Panc1 (cell line): ENCODE measurements around the gene PPP1CA.
A peak's percentile ranks its signal among the peaks of the same experiment; 100 is the strongest.

Experiments used
- POLR2AphosphoS5 ChIP-seq: IDR thresholded peaks from 2 replicates; pipeline ENCODE4 v1.6.1; 2012; ENCODE audit warnings: mild to moderate bottlenecking, low read depth, low read length, moderate library complexity
- SIN3A ChIP-seq: IDR thresholded peaks from 2 replicates; pipeline ENCODE4 v1.6.1; 2012; ENCODE audit warnings: low read depth, mild to moderate bottlenecking, low read length, moderate library complexity, borderline replicate concordance; ENCODE audit not compliant: insufficient read depth
- TF ChIP-seq, protein P1 (sequence below): fragments of 450-650 bp; IDR thresholded peaks from 2 replicates; pipeline ENCODE4 v1.5.1; 2017; ENCODE audit warnings: mild to moderate bottlenecking
- TF ChIP-seq, protein P2 (sequence below), 2 experiments: IDR thresholded peaks; 2 replicates each; pipeline ENCODE4 v1.6.1; 2011 to 2012; ENCODE audit warnings: low read depth in 2 of 2, control low read depth in 1 of 2, low read length in 1 of 2, mild to moderate bottlenecking in 1 of 2, moderate library complexity in 1 of 2; ENCODE audit not compliant: insufficient read depth in 1 of 2

DNA sequence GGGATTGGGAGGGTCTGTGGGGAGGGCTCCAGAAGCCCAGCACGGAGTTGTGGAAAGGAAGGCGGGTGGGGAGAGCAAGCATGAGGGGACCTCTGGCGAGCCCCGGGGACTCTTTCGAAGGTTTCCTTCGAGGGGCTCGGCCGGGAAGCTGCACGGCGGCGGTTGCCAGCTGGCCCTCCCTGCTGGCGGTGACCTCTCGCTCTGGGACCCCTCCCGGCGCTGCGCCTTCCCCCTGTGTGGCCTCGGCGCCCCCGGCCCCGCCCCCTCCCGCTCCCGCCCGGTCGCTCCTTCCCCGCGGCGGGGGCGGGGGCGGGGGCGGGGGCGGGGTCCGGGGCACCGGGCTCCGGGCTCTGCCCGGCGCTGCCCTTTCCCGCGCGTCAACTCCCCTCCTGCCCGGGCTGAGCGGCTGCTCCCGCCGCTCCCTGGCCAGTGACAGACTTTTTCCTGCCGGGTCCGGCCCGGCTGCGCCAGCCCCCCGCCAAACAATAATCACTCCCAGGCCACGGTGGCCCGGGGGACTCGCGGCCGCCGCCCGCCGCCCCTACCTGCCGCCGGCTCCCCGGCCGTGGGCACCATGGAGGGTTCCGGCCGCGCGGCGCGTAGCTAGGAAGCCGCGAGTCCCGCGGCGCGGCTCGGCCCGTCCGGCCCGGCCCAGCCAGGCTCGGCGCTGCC lies 29.2 kb downstream of the PPP1CA start:
- TF ChIP-seq, protein P1, sequence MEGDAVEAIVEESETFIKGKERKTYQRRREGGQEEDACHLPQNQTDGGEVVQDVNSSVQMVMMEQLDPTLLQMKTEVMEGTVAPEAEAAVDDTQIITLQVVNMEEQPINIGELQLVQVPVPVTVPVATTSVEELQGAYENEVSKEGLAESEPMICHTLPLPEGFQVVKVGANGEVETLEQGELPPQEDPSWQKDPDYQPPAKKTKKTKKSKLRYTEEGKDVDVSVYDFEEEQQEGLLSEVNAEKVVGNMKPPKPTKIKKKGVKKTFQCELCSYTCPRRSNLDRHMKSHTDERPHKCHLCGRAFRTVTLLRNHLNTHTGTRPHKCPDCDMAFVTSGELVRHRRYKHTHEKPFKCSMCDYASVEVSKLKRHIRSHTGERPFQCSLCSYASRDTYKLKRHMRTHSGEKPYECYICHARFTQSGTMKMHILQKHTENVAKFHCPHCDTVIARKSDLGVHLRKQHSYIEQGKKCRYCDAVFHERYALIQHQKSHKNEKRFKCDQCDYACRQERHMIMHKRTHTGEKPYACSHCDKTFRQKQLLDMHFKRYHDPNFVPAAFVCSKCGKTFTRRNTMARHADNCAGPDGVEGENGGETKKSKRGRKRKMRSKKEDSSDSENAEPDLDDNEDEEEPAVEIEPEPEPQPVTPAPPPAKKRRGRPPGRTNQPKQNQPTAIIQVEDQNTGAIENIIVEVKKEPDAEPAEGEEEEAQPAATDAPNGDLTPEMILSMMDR = no peak
- TF ChIP-seq POLR2AphosphoS5 (peak; percentile 74; the same call in 1 of the 2 replicates), SIN3A (no peak; the same call in 1 of the 2 replicates)
- TF ChIP-seq, protein P2, sequence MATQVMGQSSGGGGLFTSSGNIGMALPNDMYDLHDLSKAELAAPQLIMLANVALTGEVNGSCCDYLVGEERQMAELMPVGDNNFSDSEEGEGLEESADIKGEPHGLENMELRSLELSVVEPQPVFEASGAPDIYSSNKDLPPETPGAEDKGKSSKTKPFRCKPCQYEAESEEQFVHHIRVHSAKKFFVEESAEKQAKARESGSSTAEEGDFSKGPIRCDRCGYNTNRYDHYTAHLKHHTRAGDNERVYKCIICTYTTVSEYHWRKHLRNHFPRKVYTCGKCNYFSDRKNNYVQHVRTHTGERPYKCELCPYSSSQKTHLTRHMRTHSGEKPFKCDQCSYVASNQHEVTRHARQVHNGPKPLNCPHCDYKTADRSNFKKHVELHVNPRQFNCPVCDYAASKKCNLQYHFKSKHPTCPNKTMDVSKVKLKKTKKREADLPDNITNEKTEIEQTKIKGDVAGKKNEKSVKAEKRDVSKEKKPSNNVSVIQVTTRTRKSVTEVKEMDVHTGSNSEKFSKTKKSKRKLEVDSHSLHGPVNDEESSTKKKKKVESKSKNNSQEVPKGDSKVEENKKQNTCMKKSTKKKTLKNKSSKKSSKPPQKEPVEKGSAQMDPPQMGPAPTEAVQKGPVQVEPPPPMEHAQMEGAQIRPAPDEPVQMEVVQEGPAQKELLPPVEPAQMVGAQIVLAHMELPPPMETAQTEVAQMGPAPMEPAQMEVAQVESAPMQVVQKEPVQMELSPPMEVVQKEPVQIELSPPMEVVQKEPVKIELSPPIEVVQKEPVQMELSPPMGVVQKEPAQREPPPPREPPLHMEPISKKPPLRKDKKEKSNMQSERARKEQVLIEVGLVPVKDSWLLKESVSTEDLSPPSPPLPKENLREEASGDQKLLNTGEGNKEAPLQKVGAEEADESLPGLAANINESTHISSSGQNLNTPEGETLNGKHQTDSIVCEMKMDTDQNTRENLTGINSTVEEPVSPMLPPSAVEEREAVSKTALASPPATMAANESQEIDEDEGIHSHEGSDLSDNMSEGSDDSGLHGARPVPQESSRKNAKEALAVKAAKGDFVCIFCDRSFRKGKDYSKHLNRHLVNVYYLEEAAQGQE (IDR thresholded peaks at IDR 0.05; ENCODE audit: insufficient read depth in 1 of 2, low read depth in 2 of 2, low read length in 1 of 2) = no peak
